GM19395 (cell line): ENCODE measurements around the gene GRK6.
A peak's percentile ranks its signal among the peaks of the same experiment; 100 is the strongest.

Experiments used
- ATAC-seq: cut with Tn5 transposase; IDR thresholded peaks from one replicate; pipeline ENCODE4 v1.9.1; 2021; ENCODE audit warnings: mild to moderate bottlenecking, moderate library complexity; ENCODE audit not compliant: unreplicated experiment

The GRK6 gene

DNA sequence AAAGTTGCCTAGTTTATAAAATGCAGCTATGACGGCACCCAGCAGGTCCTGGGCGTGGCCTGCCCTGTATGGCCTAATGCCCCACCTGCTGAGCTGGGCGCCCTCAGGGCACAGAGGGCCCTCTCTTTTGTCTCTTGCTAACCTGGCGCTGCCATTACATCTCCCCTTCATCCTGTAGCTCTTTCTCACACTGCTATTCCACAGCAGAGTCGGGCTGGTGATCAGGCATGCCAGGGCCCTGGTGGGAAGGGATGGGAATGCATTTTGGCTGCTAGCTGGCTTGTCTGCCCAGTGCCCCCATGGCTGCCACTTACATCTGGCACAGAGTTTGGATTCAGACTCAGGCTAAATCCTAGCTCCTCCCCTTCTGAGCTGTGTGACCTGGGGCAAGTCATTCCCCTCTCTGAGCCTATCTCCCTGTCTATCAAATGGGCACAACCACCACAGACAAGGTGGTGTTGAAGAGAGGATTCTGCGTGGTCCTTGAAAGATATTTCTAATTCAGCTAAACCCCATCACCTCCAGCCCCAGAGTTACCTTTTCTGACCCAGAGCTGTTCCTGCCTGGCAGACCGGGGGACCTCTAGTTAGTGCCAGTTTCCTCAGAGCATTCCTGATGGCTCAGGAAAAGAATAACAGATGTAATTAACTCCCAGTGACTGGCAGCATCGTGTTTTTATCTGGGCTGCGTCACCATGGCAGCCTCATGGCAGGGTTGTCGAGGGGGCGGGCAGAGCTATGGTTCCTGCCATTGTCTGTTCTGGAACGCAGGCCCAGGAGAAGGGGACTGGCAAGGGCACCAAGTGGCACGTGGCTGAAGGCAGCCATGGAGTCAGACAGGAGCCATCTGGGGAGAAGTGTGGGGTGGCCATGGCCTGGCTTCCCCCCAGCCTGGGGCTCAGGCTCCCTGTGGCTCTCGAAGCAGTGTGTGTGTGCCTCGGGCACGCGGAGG is 26.5 kb downstream of the GRK6 start:
- no peak for ATAC-seq

DNA sequence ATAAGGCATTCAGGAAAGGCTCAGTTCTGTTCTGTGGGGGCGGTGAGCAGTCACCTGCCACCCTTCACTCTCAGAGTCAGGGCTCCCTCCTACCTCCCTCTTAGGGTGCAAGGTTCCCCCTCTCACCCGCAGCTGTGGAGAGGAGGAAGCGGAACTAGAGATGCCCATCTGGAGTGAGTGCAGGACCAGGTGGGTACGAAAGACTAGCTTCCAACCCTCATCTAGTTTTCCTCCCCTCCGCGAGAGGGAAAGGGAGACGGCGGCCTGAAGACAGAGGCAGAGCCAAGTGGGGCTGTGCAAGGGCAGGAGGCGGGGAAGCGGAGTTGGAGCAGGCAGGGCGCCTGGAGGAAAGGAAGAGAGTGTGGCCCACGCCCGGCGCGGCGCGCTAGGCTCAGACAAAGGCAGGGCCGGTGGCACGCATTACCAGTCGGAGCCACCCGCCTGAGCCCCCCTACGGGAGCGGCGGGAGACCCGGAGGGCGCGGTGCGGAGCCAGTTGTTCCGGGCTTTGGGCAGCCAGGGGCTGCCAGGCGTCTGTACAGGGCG is 27.4 kb downstream of the GRK6 start:
- peak; percentile 4 for ATAC-seq

DNA sequence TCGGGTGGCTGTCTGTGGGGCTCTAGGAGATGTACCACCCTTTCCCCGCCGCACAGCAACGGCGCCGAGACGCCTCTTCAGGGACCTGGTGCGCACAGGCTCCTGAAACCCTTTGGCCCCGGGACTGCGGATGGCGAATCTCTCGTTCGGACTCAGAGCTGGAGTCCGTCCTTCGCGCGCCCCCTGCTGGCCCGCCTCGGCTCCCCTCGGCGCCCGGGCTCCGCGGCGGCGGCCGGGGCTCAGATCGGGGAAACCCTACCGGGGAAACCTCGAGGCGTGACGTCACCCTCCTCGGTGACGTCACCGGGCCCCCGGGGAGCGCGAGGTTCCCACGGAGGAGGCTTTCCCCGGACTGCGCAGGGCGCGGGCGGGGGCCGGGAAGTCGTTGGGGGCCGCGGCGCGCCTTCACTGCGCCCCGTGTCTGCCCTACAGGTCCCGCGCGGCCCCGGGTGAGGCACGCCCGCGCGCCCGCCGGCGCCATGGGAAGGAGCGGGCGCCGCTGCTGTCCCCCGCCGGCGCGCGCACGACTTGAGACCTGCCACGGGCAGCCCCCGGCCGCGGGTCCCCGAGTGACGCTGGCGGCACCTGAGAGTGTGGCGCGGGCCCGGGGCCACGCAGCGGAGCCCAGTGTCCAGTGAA is 28.0 kb downstream of the GRK6 start:
- peak; percentile 37 for ATAC-seq

DNA sequence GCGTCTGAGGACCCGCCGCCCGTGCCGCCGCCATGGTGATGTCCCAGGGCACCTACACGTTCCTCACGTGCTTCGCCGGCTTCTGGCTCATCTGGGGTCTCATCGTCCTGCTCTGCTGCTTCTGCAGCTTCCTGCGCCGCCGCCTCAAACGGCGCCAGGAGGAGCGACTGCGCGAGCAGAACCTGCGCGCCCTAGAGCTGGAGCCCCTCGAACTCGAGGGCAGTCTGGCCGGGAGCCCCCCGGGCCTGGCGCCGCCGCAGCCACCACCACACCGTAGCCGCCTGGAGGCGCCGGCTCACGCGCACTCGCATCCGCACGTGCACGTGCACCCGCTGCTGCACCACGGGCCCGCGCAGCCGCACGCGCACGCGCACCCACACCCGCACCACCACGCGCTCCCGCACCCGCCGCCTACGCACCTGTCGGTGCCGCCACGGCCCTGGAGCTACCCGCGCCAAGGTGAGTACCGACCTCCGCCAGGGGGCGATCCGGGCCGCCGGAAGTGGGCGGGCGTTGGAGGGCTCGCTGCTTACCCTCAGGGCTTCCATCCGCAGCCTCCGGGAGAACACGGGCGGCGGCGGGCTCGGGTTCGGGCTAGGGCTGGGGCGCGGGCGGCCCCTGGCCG is 28.7 kb downstream of the GRK6 start:
- peak; percentile 63 for ATAC-seq

DNA sequence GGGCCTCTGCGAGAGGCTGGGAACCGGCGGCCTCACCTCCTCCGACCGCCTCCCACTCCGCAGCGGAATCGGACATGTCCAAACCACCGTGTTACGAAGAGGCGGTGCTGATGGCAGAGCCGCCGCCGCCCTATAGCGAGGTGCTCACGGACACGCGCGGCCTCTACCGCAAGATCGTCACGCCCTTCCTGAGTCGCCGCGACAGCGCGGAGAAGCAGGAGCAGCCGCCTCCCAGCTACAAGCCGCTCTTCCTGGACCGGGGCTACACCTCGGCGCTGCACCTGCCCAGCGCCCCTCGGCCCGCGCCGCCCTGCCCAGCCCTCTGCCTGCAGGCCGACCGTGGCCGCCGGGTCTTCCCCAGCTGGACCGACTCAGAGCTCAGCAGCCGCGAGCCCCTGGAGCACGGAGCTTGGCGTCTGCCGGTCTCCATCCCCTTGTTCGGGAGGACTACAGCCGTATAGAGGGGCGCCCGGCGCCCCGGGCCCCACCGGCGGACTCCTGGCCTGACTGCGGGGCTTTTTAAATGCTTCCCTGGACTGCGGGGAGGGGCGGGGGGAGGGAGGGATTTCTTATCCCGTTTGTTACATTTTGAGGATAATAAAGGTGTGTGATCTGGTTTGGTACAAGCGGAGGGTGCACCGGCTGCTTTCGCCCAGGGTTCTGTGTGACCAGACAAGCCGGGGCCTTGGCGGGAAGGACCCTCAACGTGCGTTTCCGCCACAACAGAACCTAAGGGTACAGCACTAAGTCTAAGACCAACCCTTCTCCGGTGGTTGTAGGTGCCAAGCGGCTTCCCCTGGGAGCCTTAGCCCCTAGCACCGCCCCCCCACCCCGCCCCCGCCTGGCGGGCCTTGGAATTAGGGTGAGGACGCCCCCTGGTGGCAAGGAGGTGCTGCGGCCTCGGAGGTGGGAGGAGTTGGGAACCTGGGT is 29.4 kb downstream of the GRK6 start:
- peak; percentile 21 for ATAC-seq

DNA sequence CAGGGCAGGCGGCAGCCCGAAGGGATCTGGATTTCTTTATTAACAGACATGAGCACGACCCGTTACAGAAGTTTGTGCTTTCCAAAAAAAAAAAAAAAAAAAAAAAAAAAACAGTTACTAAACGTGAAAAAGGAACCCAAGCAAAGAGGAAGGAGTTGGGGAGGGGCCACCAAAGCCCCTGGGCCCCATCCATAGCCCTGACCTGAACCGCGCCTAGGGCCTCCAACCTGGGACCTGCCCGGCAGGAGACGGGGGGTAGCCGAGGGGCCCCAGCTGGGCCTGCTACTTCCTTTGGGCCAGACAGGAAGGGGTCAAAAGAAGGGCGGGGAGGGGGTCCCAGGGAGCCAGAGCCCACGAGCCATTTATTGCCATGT is 30.1 kb downstream of the GRK6 start:
- ATAC-seq: no peak

DNA sequence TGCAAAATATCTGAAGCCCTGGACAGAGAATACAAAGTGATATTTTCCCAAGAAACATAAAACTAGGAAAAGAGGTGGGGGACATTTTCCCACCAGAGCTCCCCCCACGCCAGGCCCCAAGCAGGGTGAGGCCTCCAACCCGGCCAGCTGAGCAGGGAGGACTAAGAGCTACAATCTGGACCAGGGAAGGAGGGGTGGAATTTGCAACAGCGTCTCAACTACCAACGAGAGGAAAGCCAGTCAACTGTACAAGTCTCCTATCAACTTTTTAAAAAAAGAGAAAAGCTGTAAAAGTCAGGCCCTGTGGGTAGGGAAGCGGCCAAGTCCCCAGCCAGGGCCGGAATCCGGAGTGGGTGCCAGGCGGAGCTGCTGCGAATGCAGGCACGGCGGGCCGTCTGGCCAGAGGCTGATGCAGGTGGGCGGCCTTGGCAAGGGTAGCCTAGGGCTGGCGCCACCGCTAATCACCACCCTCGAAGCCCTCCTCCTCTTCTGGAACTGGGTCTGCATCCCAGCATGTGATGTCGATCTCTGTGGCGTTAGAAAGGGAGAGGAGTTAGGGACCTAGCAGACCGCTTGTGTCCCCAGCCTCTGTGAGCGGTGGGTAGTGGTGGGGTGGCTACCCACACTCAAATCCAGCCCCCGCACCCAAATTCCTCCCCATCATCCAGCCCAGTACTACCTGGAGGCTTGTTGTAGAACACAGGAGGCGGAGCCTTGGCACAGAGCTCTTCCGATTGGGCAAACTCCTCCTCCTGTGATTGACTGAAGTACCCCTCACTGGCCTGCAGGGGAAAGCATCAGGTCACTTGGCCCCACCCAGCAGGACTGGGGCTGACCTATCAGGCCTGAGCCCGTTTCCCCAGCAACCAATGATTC is 30.7 kb downstream of the GRK6 start:
- peak; percentile 49 for ATAC-seq

DNA sequence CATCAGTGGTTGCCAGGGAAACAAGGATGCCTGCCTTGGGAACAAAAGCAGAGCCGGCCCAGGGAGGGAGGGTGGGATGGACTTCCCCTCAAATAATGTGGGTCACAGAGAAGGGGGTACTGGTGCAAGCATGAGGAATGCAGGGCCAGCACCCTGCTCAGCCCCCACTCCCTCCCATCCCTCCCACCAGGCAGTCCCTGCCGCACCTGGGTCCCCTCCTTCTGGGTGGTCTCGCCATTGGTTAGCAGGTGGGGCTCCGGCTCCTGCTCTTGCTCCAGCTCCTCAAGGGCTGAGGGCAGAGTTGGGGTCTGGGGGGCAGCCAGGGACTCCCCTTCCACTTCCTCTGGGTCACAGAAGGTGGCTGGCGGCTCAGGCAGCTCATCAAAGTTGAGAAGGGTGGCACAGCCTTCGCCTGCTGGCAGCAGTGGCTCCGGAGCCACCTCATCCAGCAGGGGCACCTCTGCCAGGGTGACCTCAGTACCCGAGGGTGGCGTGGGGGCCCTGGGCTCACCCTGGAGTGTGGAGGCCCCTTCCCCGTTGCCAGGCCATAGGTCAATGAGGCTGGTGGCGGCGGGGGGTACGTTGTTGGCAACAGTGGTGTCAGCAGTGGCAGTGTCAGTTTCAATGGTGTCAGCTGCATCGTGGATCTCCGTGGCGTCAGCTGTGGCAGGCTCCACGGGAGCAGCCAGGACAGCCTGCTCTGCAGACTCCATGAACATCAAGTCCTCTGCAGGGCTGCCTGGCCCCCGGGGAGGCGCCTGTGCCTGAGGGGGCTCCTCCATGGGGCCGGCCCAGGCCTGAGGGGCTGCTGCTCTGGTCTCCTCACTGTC is 31.6 kb downstream of the GRK6 start:
- ATAC-seq: no peak

DNA sequence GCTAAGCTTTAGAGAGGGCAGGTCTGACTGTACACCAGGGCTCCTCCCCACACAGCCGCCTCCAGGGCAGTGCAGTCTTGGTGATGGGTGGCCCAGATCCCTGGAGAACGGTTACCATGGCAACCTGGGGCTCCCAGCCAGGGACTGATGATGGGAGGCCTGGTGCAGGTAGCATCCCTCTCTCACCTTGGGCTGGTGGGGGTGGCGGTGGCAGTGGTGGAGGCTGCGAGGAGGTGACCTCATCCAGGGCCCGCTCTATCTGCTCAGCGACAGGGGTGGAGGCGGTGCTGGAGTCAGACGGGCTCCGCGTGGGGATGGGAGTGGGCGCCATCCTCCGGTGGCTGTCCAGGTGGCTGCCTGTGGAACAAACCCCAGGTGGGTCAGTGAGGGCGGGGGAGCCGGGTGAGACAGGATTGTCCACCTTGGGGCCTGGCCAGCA is 32.5 kb downstream of the GRK6 start:
- no peak for ATAC-seq

DNA sequence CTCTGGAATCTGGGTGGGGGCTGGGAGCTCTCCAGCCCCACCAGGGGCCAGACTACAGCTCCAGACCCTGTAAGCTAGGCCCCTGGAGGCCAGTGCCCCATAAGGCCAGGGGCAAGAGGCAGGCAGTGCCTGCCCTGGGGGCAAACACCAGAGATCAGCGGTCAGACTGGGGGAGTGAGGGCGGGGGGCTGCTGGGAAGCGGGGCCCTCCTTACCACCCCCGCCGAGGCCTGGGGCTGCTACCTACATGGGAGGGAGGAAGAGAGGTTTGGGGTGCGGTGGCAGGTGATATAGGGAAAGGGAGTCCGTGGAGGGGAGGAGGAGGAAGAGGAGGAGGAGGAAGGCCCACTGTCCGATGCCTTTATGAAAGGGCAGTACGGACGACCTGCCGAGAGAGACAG is 32.9 kb downstream of the GRK6 start:
- no peak for ATAC-seq

DNA sequence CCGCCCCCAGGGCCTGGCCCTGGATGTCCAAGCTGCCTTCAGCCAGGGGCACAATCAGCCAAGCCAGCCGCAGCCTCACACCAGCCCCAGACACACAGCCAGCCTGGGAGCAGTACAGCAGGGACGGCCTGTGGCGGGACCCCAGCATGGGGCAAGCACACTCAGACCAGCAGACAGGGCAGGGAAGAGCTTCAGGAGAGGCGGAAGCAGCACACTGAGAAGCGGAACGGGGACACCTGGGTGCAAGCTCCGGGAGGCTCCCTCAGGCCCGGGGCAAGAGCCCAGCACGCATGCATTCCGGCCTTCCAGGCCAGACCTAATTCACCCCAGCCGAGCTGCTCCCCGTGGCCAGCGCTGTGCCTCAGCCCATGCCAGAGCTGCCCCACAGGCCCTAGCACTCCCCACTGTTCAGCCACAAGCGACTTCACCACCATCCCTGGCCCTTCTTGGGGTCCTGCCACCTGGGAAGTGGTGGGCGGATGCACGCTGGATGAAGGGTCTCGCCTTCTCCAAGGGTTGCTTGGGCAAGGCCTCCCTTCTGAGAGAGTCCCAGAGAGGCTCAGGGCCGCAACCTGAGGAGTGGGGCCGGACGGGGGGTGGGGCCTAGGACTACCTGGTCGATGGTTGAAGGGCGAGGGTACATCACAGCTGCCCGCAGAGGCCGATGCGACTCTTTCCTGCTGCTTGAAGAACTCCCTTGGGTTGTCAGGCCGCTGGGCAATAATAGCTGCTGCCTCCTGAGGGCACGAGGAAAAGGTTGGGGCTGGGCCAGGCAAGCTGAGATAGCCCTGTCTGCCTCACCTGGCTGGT is 33.5 kb downstream of the GRK6 start:
- no peak for ATAC-seq

DNA sequence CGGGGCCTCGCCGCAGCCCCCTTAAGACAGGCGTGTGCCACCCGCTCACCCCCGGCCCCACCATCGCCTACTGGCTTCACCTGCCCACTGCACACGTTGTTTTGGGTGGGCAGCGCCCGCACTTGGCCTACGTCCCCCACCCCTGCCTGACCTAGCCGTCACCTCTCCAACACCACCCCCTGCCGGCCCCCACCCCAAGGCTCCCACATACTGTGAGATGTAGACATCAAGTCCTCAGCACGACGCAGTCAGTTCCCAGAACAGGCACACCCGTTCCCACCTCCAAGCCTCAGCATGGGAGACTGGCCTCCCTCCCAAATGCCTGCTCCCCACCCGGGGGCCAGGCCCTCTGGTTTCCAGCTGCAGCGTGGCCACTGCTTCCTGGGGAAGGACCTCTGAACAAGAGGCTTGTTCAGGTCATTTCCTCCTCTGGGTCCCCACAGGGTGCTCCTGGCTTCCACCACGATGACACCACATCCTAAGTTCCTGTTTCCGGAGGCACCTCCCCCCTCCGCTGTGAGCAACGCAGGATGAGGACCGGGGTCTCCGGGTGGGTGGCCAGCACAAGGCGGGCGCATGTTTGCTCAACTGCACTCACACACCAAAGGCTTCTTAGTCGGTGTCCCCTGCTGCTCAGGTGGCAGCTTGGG is 35.7 kb downstream of the GRK6 start:
- no peak for ATAC-seq

DNA sequence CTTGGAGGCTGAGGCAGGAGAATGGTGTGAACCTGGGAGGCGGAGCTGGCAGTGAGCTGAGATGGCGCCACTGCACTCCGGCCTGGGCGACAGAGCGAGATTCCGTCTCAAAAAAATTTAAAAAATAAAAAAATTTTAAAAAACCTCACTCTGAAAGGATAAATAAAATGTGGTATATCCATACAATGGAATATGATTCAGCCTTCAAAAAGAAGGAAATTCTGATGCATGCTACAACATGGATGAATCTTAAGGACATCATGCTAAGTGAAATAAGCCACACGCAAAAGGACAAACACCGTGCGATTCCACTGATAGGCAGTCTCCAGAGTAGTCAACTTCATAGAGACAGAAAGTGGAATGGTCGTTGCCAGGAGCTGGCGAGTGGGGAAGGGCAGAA is 38.6 kb downstream of the GRK6 start:
- no peak for ATAC-seq

DNA sequence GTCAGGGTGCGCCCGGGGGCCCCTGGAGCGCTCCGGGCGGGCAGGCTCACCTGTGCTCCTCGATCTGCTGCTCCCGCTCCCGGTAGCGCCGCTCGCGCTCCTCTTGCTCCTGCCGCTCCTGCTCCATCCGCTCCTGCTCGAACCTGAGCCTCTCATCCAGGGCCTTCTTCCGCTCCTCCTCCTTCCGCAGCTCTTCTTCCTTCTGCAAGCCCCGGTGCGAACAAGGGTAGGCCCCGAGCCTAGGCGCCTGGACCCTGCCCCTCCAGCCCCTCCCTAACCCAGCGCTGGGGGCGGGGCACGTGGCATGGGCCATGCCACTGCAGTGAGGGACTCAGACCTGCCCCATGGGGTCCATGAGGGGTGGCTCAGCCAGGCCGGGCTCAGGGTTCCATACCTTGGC is 40.4 kb downstream of the GRK6 start:
- ATAC-seq: no peak

DNA sequence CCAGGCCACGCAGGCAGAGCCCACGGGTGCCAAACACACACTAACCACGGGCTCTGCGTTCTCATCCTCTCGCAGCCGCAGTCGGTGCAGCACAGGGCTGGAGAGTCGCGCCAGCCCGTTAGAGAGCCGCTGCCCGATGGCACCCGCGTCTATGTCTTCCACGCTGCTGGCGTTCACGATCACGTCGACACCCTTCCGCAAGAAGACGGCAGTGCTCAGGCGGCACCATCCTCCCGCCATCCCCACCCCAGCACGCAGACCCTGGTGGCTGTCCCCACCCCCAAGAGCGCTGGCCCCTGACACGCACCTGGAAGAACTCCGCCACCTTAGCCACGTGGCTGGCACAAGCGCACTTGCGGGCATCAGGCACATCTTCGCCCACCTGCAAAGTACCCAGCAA is 41.0 kb downstream of the GRK6 start:
- no peak for ATAC-seq

DNA sequence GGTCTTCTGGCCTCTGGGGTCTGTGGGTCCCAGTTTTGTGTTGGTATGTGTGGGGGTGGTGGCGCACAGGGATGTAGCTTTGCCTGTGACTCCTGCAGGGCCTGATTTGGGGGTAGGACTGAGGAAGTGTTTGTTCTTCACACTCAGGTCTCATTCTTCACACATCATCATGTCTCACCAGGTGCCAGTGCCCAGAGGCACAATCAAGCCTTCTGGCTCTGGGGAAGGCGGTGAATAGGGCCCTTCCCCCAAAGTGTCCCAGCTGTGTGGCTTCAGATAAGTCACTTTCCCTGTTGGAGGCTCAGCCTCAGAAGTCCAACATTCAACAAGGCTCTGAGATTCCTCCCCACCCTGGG is 41.8 kb downstream of the GRK6 start:
- no peak for ATAC-seq
